DOHH2 (cell line): Measurements from ENCODE around the gene NUBP2.

Experiments
- EZH2phosphoT487 ChIP-seq: fragments of 200-600 bp; sonication (generic); IDR thresholded peaks from 2 replicates; pipeline ENCODE4 v1.6.1; 2017; ENCODE audit warnings: borderline replicate concordance, mild to moderate bottlenecking, antibody characterized with exemption, low read length, moderate library complexity, mixed read lengths
- TF ChIP-seq, protein P1 (sequence below): fragments of 200-600 bp; sonication (generic); IDR thresholded peaks from one replicate; pipeline ENCODE4 v1.5.1; 2014; ENCODE audit warnings: antibody characterized with exemption, mild to moderate bottlenecking, low read depth, low read length; ENCODE audit not compliant: poor library complexity, severe bottlenecking

DNA sequence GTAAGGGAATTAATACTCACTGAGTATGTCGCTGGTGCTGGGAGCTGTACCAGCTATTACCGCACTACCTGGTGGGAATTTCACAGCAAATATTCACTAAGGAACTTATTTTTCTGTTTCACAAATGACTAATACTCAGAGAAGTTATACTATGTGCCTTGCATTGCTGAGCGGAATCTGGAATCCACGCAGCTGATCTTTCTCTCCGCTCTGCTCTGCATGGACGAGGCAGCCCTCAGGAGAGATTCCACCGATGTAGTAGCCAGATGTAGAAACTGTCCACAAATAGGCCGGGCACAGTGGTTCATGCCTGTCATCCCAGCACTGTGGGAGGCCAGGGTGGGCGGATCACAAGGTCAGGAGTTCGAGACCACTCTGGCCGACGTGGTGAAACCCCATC is 28.6 kb upstream of the NUBP2 start:
- TF ChIP-seq, protein P1, sequence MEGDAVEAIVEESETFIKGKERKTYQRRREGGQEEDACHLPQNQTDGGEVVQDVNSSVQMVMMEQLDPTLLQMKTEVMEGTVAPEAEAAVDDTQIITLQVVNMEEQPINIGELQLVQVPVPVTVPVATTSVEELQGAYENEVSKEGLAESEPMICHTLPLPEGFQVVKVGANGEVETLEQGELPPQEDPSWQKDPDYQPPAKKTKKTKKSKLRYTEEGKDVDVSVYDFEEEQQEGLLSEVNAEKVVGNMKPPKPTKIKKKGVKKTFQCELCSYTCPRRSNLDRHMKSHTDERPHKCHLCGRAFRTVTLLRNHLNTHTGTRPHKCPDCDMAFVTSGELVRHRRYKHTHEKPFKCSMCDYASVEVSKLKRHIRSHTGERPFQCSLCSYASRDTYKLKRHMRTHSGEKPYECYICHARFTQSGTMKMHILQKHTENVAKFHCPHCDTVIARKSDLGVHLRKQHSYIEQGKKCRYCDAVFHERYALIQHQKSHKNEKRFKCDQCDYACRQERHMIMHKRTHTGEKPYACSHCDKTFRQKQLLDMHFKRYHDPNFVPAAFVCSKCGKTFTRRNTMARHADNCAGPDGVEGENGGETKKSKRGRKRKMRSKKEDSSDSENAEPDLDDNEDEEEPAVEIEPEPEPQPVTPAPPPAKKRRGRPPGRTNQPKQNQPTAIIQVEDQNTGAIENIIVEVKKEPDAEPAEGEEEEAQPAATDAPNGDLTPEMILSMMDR = no peak
- TF ChIP-seq EZH2phosphoT487 = no peak
